Hypothalamus (tissue), 51 donors: ENCODE data around the gene GADD45GIP1.
"Not testable (repeated sequence)": the region's sequence is repeated elsewhere in the genome, so short reads cannot be mapped to it uniquely, and the experiment has no call there.

ENCODE experiments used
- DNase-seq, 51 donors: peaks; one replicate each; lab custom pipeline; 2025; lab: John Stamatoyannopoulos, UW

The GADD45GIP1 gene

GRCh38 chr19:12990853-12991252, 33.8 kb upstream of the GADD45GIP1 start:
- DNase-seq, result no peak

- DNase-seq, result no peak
Measured at GRCh38 chr19:12990431-12990830, 33.4 kb upstream of the GADD45GIP1 start.

GRCh38 chr19:12987781-12988180, 30.8 kb upstream of the GADD45GIP1 start:
- DNase-seq, result no peak

- DNase-seq, result no peak
Measured at GRCh38 chr19:12987190-12987589, 30.2 kb upstream of the GADD45GIP1 start.

GRCh38 chr19:12986726-12987125, 29.7 kb upstream of the GADD45GIP1 start:
- DNase-seq, result no peak

- DNase-seq, result peak in 45 of 51 donors; percentile 18 to 91 (median 79)
Measured at GRCh38 chr19:12985049-12985776, 28.2 kb upstream of the GADD45GIP1 start.

- peak in 23 of 51 donors; percentile 9 to 85 (median 41) for DNase-seq
Measured at GRCh38 chr19:12984683-12985048, 27.6 kb upstream of the GADD45GIP1 start.

GRCh38 chr19:12984143-12984627, 27.2 kb upstream of the GADD45GIP1 start:
- no peak for DNase-seq

GRCh38 chr19:12983542-12984142, 26.6 kb upstream of the GADD45GIP1 start:
- DNase-seq, result peak in 48 of 51 donors; percentile 34 to 94 (median 76)

GRCh38 chr19:12983091-12983490, 26.1 kb upstream of the GADD45GIP1 start:
- DNase-seq, result no peak

- no peak for DNase-seq
Measured at GRCh38 chr19:12982648-12983047, 25.6 kb upstream of the GADD45GIP1 start.

- DNase-seq, result no peak
Measured at GRCh38 chr19:12979974-12980373, 23.0 kb upstream of the GADD45GIP1 start.

GRCh38 chr19:12976109-12976508, 19.1 kb upstream of the GADD45GIP1 start:
- not testable (repeated sequence) for DNase-seq

- DNase-seq, result no peak
Measured at GRCh38 chr19:12975221-12975741, 18.3 kb upstream of the GADD45GIP1 start.

GRCh38 chr19:12974301-12975220, 17.5 kb upstream of the GADD45GIP1 start:
- no peak for DNase-seq

GRCh38 chr19:12973236-12973635, 16.2 kb upstream of the GADD45GIP1 start:
- DNase-seq, result no peak

- DNase-seq, result no peak
Measured at GRCh38 chr19:12970070-12970820, 13.2 kb upstream of the GADD45GIP1 start.

- DNase-seq, result peak in 34 of 51 donors; percentile 5 to 78 (median 56)
Measured at GRCh38 chr19:12969292-12969988, 12.4 kb upstream of the GADD45GIP1 start, which contains the start of gene DAND5. Gene DAND5, plus strand, starts transcription at chr19:12969576. Its CDS starts 85 bp downstream, at chr19:12969661.

- DNase-seq, result no peak
Measured at GRCh38 chr19:12967907-12968306, 10.9 kb upstream of the GADD45GIP1 start.
